HepG2 (cell line): ENCODE results near the gene HAS3. TPM values are rescaled to one million over a fixed set of nuclear protein-coding genes. Genes with fewer than 3 reads are reported as not detected.

Experiments used
- SNAPC4 ChIP-seq: sonication (generic); formaldehyde crosslinking; IDR thresholded peaks from 2 replicates; pipeline ENCODE4 v1.4.0; 2020; ENCODE audit warnings: mild to moderate bottlenecking, missing genetic modification reagents
- TBX3 ChIP-seq: fragments of 450-650 bp; IDR thresholded peaks from 2 replicates; pipeline ENCODE4 v1.6.1; 2017; ENCODE audit warnings: antibody characterized with exemption, mild to moderate bottlenecking, inconsistent platforms, borderline replicate concordance
- ZBTB1 ChIP-seq: sonication (generic); formaldehyde crosslinking; IDR thresholded peaks from 2 replicates; pipeline ENCODE4 v1.4.0; 2020; ENCODE audit warnings: missing genetic modification reagents, borderline replicate concordance
- ZBTB38 ChIP-seq: sonication (generic); formaldehyde crosslinking; IDR thresholded peaks from 2 replicates; pipeline ENCODE4 v1.5.1; 2020; ENCODE audit warnings: mild to moderate bottlenecking, missing genetic modification reagents
- ZNF20 ChIP-seq: sonication (generic); formaldehyde crosslinking; IDR thresholded peaks from 2 replicates; pipeline ENCODE4 v1.4.0; 2020; ENCODE audit warnings: mild to moderate bottlenecking, moderate library complexity, missing genetic modification reagents
- ZNF598 ChIP-seq: sonication (generic); formaldehyde crosslinking; IDR thresholded peaks from 2 replicates; pipeline ENCODE4 v1.5.1; 2020; ENCODE audit warnings: mild to moderate bottlenecking, missing genetic modification reagents, borderline replicate concordance
- ZNF607 ChIP-seq: sonication (generic); formaldehyde crosslinking; IDR thresholded peaks from 2 replicates; pipeline ENCODE4 v1.5.1; 2020; ENCODE audit warnings: missing genetic modification reagents, mild to moderate bottlenecking, borderline replicate concordance
- ZNF704 ChIP-seq: sonication (generic); formaldehyde crosslinking; IDR thresholded peaks from 2 replicates; pipeline ENCODE4 v1.8.1; 2023; ENCODE audit warnings: mild to moderate bottlenecking, inconsistent platforms, moderate library complexity, missing genetic modification reagents, borderline replicate concordance
- polyA plus RNA-seq, 8 experiments: library from polyadenylated mRNA; depleted of rRNA in 3 of 8; stranded (reverse) in 7 of 8; unstranded in 1 of 8; fragments of >200 nt; fragmentation: Illumina TruSeq in 4 of 8; extraction: Trizol in 4 of 8; gene quantifications; 2 replicates each; pipeline versions ENCODE4 v1.2.1 to v1.2.3, GENCODE V29; 2011 to 2016; ENCODE audit warnings: low read depth in 4 of 8, missing spikeins in 1 of 8, mixed read lengths in 1 of 8; ENCODE audit not compliant: insufficient read depth in 1 of 8
- total RNA-seq, 5 experiments: library from RNA; depleted of rRNA; stranded (reverse); fragments of >200 nt; fragmentation: Illumina TruSeq; extraction: Trizol; gene quantifications; 2 replicates each; pipeline ENCODE4 v1.2.3, GENCODE V29; 2016; ENCODE audit warnings: low read depth in 1 of 5
- TF ChIP-seq, protein P1 (sequence below): sonication (generic); formaldehyde crosslinking; IDR thresholded peaks from 2 replicates; pipeline ENCODE4 v1.5.0; 2020; ENCODE audit warnings: mild to moderate bottlenecking, missing genetic modification reagents, borderline replicate concordance
- TF ChIP-seq, protein P2 (sequence below): sonication (generic); formaldehyde crosslinking; IDR thresholded peaks from 2 replicates; pipeline ENCODE4 v1.4.0; 2020; ENCODE audit warnings: missing genetic modification reagents
- TF ChIP-seq, protein P3 (sequence below): sonication (generic); formaldehyde crosslinking; IDR thresholded peaks from 2 replicates; pipeline ENCODE4 v1.4.0; 2020; ENCODE audit warnings: missing genetic modification reagents, low read depth, mild to moderate bottlenecking, borderline replicate concordance

The HAS3 gene
- total and polyA plus RNA-seq, 2 of the 13 experiments (the other 11 are each of a cell fraction or from before 2014, with no cell fraction given) = 0.04 to 0.30 TPM

- TF ChIP-seq SNAPC4 (CRISPR knock-in tag) (no peak), ZBTB38 (peak; percentile 83), ZNF20 (no peak), ZNF607 (peak; percentile 13; the same call in 1 of the 2 replicates), ZNF704 (CRISPR knock-in tag) (peak; percentile 93), ZNF598 (CRISPR knock-in tag) (no peak; the same call in 1 of the 2 replicates), TBX3 (no peak), ZBTB1 (no peak)
- TF ChIP-seq, protein P1, sequence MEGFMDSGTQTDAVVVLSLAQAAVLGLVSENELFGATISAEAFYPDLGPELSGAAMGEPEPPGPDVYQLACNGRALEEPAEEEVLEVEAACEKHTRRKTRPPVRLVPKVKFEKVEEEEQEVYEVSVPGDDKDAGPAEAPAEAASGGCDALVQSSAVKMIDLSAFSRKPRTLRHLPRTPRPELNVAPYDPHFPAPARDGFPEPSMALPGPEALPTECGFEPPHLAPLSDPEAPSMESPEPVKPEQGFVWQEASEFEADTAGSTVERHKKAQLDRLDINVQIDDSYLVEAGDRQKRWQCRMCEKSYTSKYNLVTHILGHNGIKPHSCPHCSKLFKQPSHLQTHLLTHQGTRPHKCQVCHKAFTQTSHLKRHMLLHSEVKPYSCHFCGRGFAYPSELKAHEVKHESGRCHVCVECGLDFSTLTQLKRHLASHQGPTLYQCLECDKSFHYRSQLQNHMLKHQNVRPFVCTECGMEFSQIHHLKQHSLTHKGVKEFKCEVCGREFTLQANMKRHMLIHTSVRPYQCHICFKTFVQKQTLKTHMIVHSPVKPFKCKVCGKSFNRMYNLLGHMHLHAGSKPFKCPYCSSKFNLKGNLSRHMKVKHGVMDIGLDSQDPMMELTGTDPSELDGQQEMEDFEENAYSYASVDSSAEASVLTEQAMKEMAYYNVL (CRISPR knock-in tag) = peak; percentile 32; the same call in 1 of the 2 replicates
- TF ChIP-seq, protein P2, sequence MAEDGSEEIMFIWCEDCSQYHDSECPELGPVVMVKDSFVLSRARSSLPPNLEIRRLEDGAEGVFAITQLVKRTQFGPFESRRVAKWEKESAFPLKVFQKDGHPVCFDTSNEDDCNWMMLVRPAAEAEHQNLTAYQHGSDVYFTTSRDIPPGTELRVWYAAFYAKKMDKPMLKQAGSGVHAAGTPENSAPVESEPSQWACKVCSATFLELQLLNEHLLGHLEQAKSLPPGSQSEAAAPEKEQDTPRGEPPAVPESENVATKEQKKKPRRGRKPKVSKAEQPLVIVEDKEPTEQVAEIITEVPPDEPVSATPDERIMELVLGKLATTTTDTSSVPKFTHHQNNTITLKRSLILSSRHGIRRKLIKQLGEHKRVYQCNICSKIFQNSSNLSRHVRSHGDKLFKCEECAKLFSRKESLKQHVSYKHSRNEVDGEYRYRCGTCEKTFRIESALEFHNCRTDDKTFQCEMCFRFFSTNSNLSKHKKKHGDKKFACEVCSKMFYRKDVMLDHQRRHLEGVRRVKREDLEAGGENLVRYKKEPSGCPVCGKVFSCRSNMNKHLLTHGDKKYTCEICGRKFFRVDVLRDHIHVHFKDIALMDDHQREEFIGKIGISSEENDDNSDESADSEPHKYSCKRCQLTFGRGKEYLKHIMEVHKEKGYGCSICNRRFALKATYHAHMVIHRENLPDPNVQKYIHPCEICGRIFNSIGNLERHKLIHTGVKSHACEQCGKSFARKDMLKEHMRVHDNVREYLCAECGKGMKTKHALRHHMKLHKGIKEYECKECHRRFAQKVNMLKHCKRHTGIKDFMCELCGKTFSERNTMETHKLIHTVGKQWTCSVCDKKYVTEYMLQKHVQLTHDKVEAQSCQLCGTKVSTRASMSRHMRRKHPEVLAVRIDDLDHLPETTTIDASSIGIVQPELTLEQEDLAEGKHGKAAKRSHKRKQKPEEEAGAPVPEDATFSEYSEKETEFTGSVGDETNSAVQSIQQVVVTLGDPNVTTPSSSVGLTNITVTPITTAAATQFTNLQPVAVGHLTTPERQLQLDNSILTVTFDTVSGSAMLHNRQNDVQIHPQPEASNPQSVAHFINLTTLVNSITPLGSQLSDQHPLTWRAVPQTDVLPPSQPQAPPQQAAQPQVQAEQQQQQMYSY (CRISPR knock-in tag) = 0 out of 2 replicates have a peak, but pooled peaks have one; percentile 24
- TF ChIP-seq, protein P3, sequence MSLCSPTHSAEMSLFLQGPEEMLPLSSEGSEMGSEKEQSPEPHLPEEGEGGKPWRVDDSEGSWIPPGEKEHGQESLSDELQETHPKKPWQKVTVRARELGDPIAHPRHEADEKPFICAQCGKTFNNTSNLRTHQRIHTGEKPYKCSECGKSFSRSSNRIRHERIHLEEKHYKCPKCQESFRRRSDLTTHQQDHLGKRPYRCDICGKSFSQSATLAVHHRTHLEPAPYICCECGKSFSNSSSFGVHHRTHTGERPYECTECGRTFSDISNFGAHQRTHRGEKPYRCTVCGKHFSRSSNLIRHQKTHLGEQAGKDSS (CRISPR knock-in tag) = peak; percentile 97
Measured at GRCh38 chr16:69132424-69133252, 27.2 kb downstream of the HAS3 start, which contains the start of the genes CHTF8 and UTP4 (continued).
